NCI-H2227 (cell line): ENCODE results near the gene ABHD15.

Source experiments
- DNase-seq: peaks from one replicate; lab custom pipeline; 2025; ENCODE audit not compliant: unreplicated experiment; lab: John Stamatoyannopoulos, UW

ABHD15 gene

GRCh38 chr17:29594519-29595090 lies 27.8 kb upstream of the ABHD15 start:
- DNase-seq: no peak

- DNase-seq: peak; percentile 30
These were observed 27.0 kb upstream of the ABHD15 start for GRCh38 chr17:29593591-29594518.

- DNase-seq: peak; percentile 79
These were observed 26.2 kb upstream of the ABHD15 start, which contains the start of gene ANKRD13B for GRCh38 chr17:29592850-29593551. TSS of gene ANKRD13B (plus strand) at chr17:29593132. CDS start at chr17:29593622, 490 bp downstream.

- DNase-seq: peak; percentile 90
These were observed 25.1 kb upstream of the ABHD15 start for GRCh38 chr17:29591737-29592608.

GRCh38 chr17:29591146-29591736 lies 24.4 kb upstream of the ABHD15 start:
- peak; percentile 69 for DNase-seq

DNA sequence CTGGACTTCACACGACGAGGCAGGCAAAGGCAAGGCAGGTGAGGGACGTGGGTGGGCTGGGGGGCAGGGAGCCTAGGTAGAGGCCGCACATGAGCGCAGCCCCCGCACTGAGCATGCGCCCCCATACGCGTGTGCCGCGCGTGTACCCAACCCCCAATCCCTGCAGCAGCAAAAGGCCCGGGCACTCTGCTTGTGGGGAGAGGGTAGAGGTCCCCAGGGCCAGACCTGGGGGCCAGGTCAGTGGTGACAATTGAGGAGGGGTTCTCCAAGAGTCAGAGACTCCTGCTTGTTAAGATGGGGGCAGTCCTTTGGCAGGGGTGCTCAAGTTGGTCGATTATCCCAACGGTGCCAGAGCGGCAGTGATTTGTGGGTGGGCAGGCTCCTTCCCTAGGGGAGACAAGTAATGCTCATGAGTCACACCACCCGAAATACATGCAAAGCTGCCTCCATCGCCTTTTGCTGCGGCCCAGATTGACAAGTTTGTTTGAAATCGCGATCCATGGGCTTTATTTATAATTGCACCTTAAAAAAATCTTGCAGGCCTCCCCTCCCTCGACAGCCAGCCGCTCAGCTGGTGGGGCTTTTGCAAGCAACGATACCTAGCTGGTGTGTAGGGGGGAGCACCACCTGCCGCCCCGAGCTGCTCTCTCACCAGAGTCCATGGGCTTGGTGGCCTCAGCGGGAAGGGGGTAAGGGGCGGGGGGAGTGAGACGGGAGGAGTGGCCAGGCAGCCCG lies 23.7 kb upstream of the ABHD15 start:
- peak; percentile 69 for DNase-seq

GRCh38 chr17:29589524-29590410 lies 22.9 kb upstream of the ABHD15 start, which contains the start of gene GIT1:
TSS of gene GIT1 (minus strand) at chr17:29589648. CDS start at chr17:29589378, 270 bp downstream.
- DNase-seq: peak; percentile 87

- peak; percentile 42 for DNase-seq
These were observed 21.9 kb upstream of the ABHD15 start for GRCh38 chr17:29588562-29589411.

DNA sequence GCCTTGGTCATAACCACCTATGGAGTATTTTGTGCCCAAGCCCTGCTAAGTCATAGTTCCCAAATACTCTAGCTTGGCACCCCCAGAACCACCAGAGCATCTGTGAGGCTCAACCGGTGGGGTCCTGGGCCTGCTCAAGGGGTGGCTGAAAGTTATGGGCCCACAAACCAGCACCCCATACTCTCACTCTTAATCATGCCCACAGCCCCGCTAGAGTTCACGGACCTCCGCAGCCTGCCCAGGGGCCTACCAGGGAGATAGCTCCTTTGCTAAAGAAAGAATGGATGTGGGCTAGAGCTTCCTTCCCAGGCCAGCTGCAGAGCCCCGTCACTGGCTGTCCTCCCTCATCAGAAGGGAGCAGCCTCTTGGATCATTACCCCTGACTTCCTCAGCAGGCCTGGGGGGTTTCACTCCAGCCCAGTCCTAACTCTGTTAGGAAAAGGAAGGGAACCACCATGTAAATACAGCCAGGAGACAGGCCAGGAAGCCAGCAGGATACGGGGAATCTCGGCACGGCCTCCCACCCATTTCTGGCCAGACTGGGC lies 21.3 kb upstream of the ABHD15 start:
- DNase-seq: no peak

DNA sequence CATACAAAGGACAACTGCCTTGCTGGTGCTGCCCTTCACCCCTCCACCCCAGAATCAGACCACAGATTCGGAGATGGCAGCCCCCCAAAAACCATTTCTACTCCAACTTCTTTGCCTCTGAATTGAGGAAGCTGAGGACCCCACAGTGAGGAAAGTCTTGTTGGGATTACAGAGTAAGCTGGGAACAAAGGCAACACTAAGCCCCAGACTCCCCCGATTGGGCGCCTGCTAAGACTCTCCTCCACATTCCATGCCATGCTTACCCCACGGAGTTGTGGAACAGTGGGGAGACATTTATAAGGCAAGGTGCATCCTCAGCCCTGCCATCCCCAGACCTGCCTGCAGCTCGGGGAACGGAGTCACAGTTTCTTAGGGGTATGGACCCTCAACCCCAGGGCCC lies 20.8 kb upstream of the ABHD15 start:
- no peak for DNase-seq

DNA sequence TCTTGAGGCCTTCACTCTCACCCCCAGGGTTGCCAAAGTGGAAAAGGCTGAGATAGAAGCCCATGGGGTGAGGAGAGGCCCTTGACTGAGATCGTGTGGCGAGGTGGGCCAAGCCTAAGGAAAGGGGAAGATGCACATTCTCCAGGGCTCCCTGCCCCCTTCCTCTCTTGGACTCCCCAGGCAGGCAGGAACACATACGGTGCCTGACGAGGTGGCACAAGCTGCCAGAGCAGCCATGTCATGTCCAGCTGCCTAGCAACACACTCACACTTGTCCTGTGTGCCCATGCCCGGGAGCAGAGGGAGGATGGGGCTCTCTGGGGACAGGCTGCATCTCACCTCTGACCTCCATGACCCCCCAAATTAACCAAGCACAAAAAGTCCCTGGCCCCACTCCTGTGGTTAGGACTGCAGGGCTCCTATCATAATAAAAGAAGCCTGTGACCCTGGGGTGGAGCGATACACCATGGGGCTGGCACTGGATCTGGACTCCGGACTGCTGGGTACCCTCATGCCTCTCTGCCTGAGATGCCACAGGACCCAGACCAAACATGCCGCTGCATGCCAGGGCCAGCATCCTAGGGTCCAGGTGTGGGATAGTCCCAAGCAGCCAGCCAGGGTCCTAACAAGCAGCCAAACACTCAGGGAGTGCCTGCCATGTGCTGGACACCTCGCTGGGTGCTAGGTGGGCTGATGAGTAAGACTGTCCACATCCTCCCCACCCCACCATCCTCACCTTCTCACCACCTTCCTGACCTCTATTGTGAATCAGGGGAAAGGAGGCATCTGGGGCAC lies 20.0 kb upstream of the ABHD15 start:
- DNase-seq: no peak

GRCh38 chr17:29585080-29585751 lies 18.4 kb upstream of the ABHD15 start:
- no peak for DNase-seq

DNA sequence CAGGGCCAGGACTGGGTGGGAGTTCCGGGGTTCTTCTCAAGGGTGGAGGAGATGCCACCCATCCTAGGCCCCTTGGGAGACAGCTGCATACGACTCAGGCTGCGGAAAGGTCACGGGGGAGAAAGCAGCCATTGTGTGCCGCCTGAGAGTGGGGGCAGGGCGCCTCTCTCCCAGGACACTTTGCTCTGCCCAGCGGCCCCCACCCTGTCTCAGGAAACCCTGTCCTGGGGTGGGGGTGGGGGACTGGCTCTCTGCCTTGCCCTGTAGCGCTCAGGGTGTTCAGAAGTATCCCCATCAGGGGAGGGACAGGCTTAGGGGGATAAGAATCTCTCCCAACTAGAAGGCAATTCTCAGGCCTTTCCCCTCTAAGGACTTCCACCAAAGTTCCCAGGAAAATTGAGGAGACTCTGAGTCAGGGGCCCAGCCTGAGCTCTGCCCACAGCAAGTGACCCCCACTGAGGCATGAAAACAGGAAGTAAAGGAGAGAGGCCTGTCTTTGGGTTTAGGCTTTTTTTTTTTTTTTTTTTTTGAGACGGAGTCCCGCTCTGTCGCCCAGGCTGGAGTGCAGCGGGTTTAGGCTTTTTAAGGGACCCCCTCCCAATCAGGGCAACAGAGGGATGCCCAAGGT lies 17.7 kb upstream of the ABHD15 start:
- DNase-seq: no peak

DNA sequence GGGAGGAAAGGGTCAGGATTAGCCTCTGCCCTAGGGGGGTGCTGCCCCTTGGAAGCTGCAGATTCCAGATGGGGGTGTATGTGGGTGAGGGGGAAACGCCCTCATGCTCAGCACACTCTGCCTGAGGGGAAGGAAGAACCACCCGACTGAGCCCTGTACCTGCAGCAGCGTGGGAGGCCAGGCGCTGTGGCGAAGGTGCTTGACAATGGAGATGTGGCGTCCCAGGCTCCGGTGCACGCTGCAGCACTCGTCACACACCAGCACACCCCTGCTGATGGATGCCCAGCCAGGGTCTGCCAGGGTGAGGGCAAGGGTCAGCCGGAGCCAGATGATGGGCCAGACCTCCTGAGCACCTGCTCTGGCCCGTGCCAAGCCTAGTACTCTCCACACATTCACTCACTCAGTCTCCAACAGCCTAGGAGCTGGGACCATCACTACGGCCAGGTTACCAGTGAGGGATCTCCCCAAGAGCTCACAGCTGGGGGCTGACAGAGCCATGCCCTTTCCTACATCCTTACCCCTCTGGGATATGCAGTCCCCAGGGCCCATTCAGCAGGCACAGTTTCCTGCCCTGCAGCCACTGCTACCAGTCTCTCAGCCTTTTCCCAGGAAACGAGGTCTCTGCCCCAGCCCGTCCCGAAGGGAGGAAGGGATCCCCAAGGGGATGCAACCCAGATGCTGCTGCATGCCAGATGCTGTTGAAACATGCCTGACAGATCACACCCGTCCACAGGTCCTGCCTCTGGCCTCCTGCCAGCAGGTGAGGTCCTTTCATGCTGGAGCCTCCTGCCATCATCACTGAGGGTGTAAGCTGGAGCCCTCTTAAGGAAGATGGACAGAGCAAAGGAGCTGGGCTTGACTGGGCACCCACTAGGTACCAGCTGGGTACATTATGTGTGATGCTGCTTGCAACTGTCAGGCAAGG lies 16.7 kb upstream of the ABHD15 start:
- no peak for DNase-seq
